PC-3 (cell line): ENCODE results near the gene ARHGAP40. TPM values are rescaled to one million over a fixed set of nuclear protein-coding genes. Genes with fewer than 3 reads are reported as not detected.

Source experiments
- ATAC-seq: fragments of 200-7000 bp; cut with Tn5 transposase; 2 replicates; pipeline ENCODE4 v1.9.1; 2020; ENCODE audit warnings: mild to moderate bottlenecking, moderate library complexity
- BruUV-seq: library from RNA; stranded (reverse); fragments of 400-500 nt; replicated peaks from 2 replicates; lab custom pipeline; 2021; lab: Mats Ljungman, UMichigan
- CTCF ChIA-PET: fragments of 300-600 bp; sonication (Branson Sonifier 250); formaldehyde crosslinking; loops from one replicate; lab custom pipeline; 2022; ENCODE audit warnings: antibody characterized with exemption; lab: Charles Lee
- POLR2A ChIA-PET: fragments of 300-600 bp; sonication (Branson Sonifier 250); formaldehyde crosslinking; loops from one replicate; lab custom pipeline; 2022; ENCODE audit warnings: antibody characterized with exemption; ENCODE audit not compliant: unreplicated experiment; lab: Charles Lee
- DNase-seq: peaks from one replicate; pipeline ENCODE4 v3.0.0-alpha.2; 2015
- H2AFZ ChIP-seq: fragments of 300-600 bp; sonication (generic); 2 replicates; pipeline ENCODE4 v1.6.0; 2016; ENCODE audit warnings: antibody characterized with exemption, low read length
- H3F3A ChIP-seq: fragments of 300-600 bp; sonication (generic); one replicate; pipeline ENCODE4 v1.6.0; 2017; ENCODE audit warnings: antibody characterized with exemption, low read length, control low read depth, mild to moderate bottlenecking; ENCODE audit not compliant: unreplicated experiment
- H3K27ac ChIP-seq: fragments of 300-600 bp; sonication (generic); 2 replicates; pipeline ENCODE4 v1.5.1; 2016; ENCODE audit warnings: mild to moderate bottlenecking, low read length
- H3K27me3 ChIP-seq: fragments of 300-600 bp; sonication (generic); 2 replicates; pipeline ENCODE4 v1.6.1; 2016; ENCODE audit warnings: low read length, mixed read lengths
- H3K36me3 ChIP-seq: fragments of 300-600 bp; sonication (generic); 2 replicates; pipeline ENCODE4 v1.6.1; 2016; ENCODE audit warnings: low read depth, mixed run types, low read length, mixed read lengths
- H3K4me1 ChIP-seq: fragments of 300-600 bp; sonication (generic); 2 replicates; pipeline ENCODE4 v1.5.1; 2016; ENCODE audit warnings: low read length; ENCODE audit not compliant: insufficient read depth
- H3K4me2 ChIP-seq: fragments of 300-600 bp; sonication (generic); 2 replicates; pipeline ENCODE4 v1.6.0; 2016; ENCODE audit warnings: low read length
- H3K4me3 ChIP-seq: fragments of 300-600 bp; sonication (generic); 2 replicates; pipeline ENCODE4 v1.5.1; 2016; ENCODE audit warnings: mild to moderate bottlenecking, low read length, mixed read lengths
- H3K79me2 ChIP-seq: fragments of 300-600 bp; sonication (generic); 2 replicates; pipeline ENCODE4 v1.6.1; 2017; ENCODE audit warnings: low read length, mixed read lengths
- H3K9ac ChIP-seq: fragments of 300-600 bp; sonication (generic); 2 replicates; pipeline ENCODE4 v1.6.0; 2016; ENCODE audit warnings: mild to moderate bottlenecking, low read length
- H3K9me2 ChIP-seq: fragments of 300-600 bp; sonication (generic); replicated peaks from 2 replicates; pipeline ENCODE4 v1.6.1; 2016; ENCODE audit warnings: mixed run types, low read length, mixed read lengths
- H3K9me3 ChIP-seq: fragments of 300-600 bp; sonication (generic); 2 replicates; pipeline ENCODE4 v1.6.1; 2016; ENCODE audit warnings: low read length, mixed read lengths
- H4K20me1 ChIP-seq: fragments of 300-600 bp; sonication (generic); 2 replicates; pipeline ENCODE4 v1.6.1; 2016; ENCODE audit warnings: low read length, mixed read lengths
- EZH2 ChIP-seq: fragments of 300-600 bp; sonication (generic); IDR thresholded peaks from one replicate; pipeline ENCODE4 v1.6.1; 2017; ENCODE audit warnings: antibody characterized with exemption, mild to moderate bottlenecking, low read length; ENCODE audit not compliant: unreplicated experiment
- EZH2phosphoT487 ChIP-seq: fragments of 300-600 bp; sonication (generic); IDR thresholded peaks from 2 replicates; pipeline ENCODE4 v1.6.1; 2018; ENCODE audit warnings: mild to moderate bottlenecking, antibody characterized with exemption, low read length, borderline replicate concordance
- intact Hi-C: fragments of 100-400 bp; cut with micrococcal nuclease; formaldehyde crosslinking; loops from 2 replicates; pipeline ENCODE4 v1.9.0; 2023
- total RNA-seq: library from RNA; depleted of rRNA; stranded (reverse); fragments of >200 nt; gene quantifications from 2 replicates; pipeline ENCODE4 v1.2.3, GENCODE V29; 2014
- TF ChIP-seq, protein P1 (sequence below): fragments of 300-600 bp; sonication (generic); conservative IDR thresholded peaks from 2 replicates; pipeline ENCODE4 v1.5.1; 2017; ENCODE audit warnings: antibody characterized with exemption, low read depth, mild to moderate bottlenecking, low read length

The ARHGAP40 gene
- total RNA-seq, 1 experiment from 2014 or later: not detected

- Histone ChIP-seq H3K4me1 (no peaks in the 10 kb centered on the region; the same call in 1 of the 2 replicates), H3K27ac (no peak overlapping the region), H3K4me2 (no peak overlapping the region), H4K20me1 (no peaks in the 10 kb centered on the region), H3K4me3 (no peak overlapping the region), H2AFZ (no peak overlapping the region), H3K9ac (no peak overlapping the region), H3K27me3 (peaks cover 13% of the 10 kb centered on the region; the same call in 1 of the 2 replicates), H3K79me2 (no peaks in the 10 kb centered on the region), H3K9me3 (no peaks in the 10 kb centered on the region), H3K9me2 (no peaks in the 10 kb centered on the region), H3K36me3 (no peaks in the 10 kb centered on the region), H3F3A (no peaks in the 10 kb centered on the region)
- intact Hi-C loops: loop anchor here (5.0 kb wide), 3 partner anchors 87 to 402 kb away; no protein-coding TSS in a partner anchor
- POLR2A ChIA-PET: interaction anchor here (0.6 kb wide), 1 partner anchor 110 kb away, joined by 3 read pairs; no protein-coding TSS in a partner anchor
- no peak for DNase-seq
- no TSS peak for BruUV-seq
- CTCF ChIA-PET: interaction anchor here (0.6 kb wide), 1 partner anchor 107 kb away, joined by 3 read pairs; no protein-coding TSS in a partner anchor
- TF ChIP-seq EZH2: no peak
- TF ChIP-seq, protein P1, sequence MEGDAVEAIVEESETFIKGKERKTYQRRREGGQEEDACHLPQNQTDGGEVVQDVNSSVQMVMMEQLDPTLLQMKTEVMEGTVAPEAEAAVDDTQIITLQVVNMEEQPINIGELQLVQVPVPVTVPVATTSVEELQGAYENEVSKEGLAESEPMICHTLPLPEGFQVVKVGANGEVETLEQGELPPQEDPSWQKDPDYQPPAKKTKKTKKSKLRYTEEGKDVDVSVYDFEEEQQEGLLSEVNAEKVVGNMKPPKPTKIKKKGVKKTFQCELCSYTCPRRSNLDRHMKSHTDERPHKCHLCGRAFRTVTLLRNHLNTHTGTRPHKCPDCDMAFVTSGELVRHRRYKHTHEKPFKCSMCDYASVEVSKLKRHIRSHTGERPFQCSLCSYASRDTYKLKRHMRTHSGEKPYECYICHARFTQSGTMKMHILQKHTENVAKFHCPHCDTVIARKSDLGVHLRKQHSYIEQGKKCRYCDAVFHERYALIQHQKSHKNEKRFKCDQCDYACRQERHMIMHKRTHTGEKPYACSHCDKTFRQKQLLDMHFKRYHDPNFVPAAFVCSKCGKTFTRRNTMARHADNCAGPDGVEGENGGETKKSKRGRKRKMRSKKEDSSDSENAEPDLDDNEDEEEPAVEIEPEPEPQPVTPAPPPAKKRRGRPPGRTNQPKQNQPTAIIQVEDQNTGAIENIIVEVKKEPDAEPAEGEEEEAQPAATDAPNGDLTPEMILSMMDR: no peak
- no peak for TF ChIP-seq EZH2phosphoT487
- no peak for ATAC-seq
These were observed 43.7 kb downstream of the ARHGAP40 start for GRCh38 chr20:38645351-38645750.

GRCh38 chr20:38645980-38646858, 44.6 kb downstream of the ARHGAP40 start:
- Histone ChIP-seq H3K27ac (no peak overlapping the region), H3K36me3 (no peaks in the 10 kb centered on the region), H3K4me2 (peak overlapping the region; percentile 90), H3K79me2 (no peaks in the 10 kb centered on the region), H3K9me2 (no peaks in the 10 kb centered on the region), H3F3A (no peaks in the 10 kb centered on the region), H3K27me3 (peaks cover 13% of the 10 kb centered on the region; the same call in 1 of the 2 replicates), H3K9me3 (no peaks in the 10 kb centered on the region), H2AFZ (peak overlapping the region; percentile 87), H3K4me1 (no peaks in the 10 kb centered on the region; the same call in 1 of the 2 replicates), H3K4me3 (peak overlapping the region; percentile 63), H3K9ac (no peak overlapping the region), H4K20me1 (no peaks in the 10 kb centered on the region)
- intact Hi-C loops: loop anchor here (1.0 to 5.0 kb wide), 4 partner anchors 86 to 401 kb away; no protein-coding TSS in a partner anchor
- ATAC-seq (peak; percentile 88), DNase-seq (peak; percentile 83)
- no TSS peak for BruUV-seq
- ChIA-PET CTCF (interaction anchor here (0.6 kb wide), 1 partner anchor 106 kb away, joined by 3 read pairs; no protein-coding TSS in a partner anchor), POLR2A (no interaction called here)
- TF ChIP-seq EZH2 (no peak), EZH2phosphoT487 (no peak)
- TF ChIP-seq, protein P1: peak; percentile 94
